HG03045 (cell line): ENCODE data around the gene EHBP1.

Source experiments
- ATAC-seq: cut with Tn5 transposase; IDR thresholded peaks from one replicate; pipeline ENCODE4 v1.9.1; 2021; ENCODE audit warnings: mild to moderate bottlenecking, moderate library complexity; ENCODE audit not compliant: unreplicated experiment

EHBP1 gene

DNA sequence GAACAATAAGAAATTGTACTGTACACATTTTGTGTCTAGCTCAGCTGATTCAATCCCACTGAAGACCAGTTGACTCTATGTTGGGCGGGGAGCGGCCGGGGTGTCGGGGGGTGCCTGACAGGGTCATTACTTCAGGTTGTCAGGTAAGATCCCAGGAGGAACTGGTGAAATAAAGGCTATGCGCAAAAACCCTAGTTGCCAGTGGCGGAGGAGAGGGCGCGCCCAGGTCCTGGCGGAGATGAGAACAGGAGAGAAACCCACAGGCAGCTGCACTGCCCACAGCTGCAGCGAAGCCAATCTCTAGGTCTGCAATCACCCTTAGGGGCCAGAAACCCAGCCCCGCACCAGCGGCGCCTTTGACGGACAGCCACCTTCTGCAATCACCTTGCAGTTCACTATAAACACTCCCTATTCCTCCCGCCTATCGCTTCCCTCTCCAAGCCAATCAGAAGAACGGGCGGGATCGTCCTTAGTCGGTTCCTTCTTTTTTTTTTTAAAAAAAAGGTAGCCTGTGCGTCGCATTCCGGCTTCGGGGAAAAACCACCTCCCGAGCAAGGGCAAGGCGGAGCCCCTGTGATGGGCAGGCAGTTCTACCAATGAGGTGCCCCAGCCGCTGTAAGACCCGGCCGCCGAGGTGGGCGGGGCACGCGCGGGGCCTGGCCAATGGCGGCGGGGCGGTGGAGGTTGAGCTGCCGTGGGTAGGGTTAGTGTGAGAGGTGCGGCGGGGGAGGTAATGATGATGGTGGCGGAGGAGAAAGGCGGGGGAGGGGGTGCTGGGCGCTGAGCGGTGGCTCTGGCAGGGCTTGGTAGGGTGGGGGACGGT is at the start of gene EHBP1:
Gene EHBP1 (plus strand): TSS at position 707 of the 823 bp plus-strand sequence. CDS start 1,479 bp downstream, outside the sequence.
- ATAC-seq, result peak; percentile 97

DNA sequence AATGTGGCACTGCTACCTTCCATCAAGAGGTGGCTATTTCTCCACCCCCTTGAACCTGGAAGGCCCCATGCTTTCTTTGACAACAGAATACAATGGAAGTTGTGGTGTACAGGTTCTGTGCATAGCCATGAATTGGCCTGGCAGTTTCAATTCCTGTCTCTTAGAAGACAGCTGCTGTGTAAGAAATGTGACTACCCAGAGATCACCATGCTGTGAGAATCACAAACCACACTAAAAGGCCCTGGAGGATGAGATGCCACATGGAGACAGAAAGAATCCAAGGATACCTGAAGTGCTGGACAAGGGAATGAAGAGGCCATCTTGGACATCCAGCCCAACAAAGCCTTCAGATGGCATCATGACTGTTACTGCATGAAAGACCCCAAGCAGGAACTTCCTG is 47.7 kb upstream of the EHBP1 start:
- ATAC-seq, result no peak

DNA sequence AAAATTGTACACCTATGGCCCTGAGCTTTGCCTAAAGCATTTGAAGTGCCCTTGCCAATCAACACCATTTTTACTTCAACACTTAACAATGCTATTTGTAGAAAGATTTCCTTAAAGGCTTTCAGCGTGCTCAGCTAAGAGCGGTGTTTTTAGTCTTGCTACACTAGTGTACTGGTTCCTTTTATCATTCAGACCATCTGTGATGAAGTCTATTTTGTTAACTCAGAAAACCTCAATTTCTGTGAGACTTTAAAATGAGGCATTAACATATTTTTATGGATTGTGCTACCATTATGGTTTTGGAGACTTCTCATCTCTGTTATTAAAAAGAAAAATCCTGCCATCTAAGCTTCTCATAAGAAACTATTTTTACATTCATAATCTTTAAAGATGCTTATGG is 46.6 kb upstream of the EHBP1 start:
- ATAC-seq, result no peak

DNA sequence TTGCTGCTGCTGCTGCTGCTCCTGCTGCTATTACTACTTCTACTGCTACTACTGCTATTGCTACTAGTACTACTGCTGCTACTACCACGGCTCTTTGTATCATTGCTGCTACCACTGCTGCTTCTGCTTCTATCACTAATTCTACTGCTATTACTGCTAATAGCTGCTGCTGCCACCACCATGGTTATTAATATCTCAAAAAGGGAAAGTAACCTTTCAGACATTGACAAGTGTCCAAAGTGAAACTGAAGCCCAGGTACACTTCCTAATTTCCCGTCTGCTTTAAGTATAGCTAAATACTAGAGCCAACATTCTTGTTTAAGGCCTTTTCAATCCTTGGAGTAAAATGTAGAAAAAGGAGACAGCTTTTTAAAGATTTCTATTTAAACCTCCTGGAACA is 45.4 kb upstream of the EHBP1 start:
- ATAC-seq, result peak; percentile 80

DNA sequence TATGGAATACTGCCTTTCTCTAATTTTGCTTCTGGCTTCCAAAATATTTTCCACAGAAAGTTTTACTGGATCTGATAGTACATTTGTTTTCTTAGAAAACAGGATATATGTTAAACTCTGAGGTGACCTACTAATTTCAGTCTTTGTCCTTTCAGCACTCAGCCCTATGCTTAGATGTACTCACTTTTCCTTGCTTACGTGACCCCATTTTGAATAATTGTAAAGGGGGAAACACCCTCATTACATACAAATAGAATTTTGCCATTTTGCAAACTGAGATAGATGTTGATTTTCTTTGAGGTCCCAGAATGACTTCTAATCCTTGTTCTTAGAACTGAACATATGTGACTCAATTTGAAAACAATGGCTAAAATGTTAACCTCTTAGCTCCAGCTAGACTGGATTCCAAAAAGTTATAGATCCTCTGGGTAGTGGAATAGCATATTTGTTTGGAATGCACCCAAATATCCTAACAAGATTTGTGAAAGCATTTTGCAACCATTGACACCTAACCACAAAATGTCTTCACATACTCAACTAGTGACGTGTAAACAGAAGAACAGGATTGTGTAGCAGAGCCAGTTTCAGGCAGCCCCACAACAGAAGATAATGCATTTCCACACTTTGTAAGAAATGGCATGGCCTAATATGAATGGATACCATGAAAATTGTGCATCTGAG is 44.8 kb upstream of the EHBP1 start:
- no peak for ATAC-seq

DNA sequence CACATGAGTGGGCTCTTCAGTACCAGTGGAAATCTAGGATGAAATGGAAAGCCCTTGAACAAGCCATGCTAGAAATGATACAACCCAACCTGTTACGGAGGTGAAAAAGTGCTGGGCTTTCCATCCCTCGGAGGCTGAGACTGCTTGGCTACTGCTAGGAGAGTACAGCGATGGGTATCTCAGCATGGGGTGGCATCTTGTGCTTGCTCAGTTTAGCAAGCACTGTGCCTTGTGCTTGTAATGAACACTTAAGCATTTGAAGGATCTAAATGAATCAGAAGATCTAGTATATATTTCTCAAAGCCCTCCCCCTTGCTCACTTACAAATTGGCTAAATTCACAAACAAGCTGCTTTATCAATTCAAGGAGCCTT is 44.3 kb upstream of the EHBP1 start:
- no peak for ATAC-seq

DNA sequence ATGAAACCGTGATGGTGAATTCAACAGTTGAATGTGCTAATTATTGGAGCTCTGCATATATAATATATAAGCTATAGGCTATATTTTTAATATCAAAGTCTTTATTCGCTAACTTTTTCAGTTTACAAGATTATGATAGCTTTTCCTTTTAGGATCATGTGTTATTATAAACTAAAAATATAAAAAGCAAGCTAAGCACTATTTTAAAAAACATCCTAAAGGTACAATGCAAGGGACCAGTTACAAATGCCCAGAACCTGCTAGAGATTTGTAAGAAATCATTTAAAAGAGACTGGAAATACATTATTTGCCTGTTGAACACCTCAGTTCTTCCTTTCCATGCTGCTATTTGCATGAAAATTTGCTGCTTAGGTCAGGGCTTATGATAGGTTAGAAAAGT is 43.4 kb upstream of the EHBP1 start:
- ATAC-seq, result no peak

DNA sequence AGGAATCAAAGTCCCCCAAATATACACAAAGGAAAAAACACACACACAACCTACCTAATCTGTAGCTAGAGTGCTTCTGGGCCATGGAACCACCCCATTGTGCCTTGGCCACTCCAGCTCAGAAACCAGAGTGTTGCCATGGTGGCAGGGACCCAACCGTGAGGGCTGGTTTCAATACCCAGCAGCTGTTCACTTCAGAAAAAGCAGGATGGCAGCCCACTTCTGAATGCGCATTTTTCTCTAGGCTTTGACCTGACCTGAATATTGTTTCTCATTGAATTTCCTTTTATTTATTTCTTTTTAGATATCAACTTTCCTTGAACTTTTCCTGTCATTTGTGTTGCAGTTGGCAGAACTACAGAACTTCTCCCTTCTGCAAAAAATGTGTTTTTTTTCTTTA is 43.0 kb upstream of the EHBP1 start:
- ATAC-seq, result no peak

DNA sequence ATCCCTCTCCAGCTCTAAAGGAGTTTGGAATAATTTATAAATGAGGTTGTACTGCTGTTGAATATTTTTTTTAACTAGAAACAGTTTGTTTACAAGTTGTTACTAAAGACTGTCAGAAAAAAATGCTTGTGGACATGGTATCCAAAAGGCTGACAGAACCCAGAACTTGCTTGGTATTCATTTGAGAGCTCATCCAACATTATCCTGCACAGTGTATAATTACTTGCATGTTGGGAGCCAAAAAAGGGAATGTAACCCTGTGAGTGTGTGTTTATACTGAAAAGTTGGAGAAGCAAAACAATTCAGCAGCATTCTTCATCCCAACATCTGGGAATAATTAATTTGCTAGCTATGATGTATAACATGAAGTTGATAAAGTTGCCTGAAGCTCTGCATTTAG is 42.1 kb upstream of the EHBP1 start:
- ATAC-seq, result no peak

DNA sequence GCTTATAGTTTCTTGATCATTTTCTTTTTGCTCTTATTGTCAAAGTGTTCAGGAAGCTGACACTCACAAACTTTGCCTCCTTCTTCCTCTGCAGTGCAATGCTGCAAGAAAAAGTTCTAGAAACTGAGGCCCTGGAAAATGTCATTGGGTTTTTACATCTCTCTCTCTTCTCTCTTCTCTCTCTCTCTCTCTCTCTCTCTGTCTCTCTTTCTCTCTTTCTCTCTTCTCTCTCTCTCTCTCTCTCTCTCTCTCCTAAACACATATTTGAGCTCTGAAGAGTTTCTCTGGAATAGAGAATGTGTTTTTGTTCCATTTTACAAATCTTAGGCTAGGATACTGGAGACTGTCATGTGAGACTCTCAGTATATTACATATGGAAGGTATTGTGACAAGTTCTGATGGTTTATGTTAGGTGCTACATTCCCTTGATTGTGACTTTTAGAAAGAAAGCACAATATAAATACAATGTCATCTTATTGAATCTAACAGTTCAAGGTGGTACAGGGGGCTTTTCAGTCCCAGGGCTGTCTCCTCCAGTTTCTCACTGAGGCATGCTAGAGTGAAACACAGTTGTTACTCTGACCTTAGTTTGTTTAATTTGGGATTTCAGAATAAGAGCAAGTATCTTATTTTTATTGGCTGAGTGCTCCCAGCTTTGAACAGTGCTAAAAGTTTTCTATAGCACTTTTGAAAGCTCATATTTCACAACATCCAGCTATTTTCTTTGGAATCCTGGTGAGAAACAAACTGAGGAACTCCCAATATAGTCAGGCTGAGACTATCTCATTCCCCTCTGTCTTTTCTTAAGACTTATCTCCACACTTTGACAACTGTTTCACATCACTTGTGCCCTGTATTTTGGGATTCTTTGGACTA is 41.4 kb upstream of the EHBP1 start:
- no peak for ATAC-seq

DNA sequence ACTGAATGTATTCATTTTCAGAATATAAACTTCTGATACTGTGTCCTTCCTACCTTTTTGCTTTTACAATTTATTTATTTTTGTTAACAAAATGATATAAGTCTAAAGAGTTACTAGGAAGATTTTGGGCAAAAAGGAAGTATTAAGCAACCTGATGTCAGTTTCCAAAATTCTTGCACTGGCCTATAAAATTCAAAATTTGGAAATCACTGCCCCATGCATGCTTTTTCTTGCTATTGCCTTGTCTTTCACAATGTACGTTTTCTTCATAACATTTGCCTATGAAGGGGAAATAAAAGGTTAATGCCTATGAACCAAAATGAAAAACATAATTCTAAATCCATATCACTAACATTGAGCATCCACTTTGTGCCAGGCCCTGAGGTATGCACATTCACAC is 40.1 kb upstream of the EHBP1 start:
- ATAC-seq, result no peak

DNA sequence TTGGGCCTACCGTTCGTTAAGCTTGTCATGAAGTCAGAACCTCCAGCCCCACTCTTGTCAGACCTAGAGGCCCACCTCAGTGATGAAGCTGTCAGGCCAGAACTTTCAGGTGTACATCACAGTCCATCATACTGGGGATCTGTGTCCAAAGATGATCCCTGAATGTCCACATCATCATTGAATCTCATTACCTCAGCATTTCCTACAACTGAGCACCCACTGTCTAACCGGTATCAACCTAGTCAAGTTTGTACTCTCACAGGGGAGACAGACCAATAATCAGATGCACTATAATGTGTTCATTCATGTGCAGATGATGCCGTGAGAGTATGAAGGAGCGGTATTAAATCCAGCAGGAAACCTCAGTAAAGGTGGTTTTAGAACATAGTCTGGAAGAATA is 36.3 kb upstream of the EHBP1 start:
- no peak for ATAC-seq

DNA sequence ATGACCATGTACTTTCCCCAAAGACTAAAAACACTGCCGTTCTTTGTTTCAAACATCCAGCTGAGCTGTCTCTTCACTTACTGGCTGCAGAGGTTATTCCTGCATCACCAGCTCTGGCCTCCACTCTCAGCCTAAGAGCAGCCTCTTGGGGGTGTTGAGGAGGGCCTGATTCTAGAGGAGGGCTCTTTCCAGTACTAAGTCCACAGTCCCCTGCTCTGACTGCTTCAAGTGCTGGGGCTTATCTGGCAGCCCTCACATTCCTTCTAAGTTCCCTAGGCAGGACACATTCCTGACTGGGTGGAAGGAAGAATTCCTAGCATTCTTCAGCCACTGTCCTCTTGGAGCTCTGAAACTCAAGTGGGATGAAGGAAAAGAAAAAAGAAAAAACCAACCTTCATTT is 32.9 kb upstream of the EHBP1 start:
- no peak for ATAC-seq

DNA sequence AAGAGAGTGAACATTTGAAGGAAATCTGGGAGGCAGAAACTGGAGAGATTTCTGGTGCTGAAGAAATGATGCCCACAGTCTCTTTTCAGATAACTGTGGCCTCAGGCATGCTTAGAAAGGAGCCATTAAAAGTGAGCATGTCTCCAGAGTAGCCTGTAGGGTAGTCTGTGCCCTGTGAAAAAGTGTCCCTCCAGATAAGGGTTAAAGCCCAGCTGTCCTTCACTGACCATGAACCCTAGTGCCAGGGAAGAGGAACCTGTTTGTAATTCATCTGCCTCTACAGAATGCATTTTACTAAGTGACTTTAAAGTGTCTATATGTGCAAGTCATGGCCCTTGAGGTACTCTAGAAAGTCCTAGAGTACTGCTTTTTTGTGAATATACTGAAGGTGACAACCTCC is 30.5 kb upstream of the EHBP1 start:
- ATAC-seq, result no peak

DNA sequence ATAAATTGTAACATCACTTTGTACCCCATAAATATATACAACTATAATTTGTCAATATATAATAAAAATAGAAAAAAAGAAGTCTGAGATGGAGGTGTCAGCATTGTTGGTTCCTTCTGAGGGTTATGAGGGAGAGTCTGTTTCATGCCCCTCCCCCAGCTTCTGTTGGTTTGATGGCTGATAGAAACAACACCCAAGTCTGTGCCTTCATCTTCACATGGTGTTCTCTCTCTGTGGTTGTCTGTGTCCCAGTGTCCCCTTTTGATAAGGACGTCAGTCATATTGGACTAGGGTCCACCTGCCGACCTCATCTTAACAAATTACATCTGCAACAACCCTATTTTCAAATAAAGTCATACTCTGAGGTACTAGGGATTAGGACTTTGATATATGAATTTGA is 20.3 kb upstream of the EHBP1 start:
- no peak for ATAC-seq

DNA sequence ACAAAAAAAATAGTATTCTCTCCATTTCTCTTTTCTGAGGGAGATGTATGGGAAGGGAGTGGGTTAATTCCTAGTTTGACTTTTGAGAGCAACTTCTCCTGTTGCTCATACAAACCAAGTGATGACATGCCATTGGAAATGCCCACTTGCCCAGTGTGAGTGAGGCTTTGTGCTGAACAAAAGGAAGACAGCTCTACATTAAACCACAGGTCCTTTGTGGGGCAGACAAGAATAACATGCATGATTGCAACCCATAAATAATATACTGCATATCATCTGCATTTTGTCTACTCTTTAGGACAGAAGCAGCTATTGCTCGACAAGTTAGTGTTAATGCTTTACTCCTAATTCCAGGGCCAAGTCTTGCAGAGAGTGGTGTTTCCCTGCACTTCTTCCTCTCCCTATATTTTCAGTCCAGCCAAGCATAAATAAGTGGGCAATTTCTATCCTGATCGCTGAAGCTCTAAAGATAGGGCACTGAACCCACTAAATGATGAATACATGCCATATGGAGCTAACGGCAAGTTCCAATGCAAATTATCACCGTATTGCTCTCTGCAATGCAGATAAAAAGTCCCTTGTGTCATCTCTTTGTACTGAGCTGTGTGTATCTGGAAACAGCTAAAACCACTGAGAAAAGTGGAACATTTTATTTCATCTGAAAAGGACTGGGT is 19.4 kb upstream of the EHBP1 start:
- no peak for ATAC-seq

DNA sequence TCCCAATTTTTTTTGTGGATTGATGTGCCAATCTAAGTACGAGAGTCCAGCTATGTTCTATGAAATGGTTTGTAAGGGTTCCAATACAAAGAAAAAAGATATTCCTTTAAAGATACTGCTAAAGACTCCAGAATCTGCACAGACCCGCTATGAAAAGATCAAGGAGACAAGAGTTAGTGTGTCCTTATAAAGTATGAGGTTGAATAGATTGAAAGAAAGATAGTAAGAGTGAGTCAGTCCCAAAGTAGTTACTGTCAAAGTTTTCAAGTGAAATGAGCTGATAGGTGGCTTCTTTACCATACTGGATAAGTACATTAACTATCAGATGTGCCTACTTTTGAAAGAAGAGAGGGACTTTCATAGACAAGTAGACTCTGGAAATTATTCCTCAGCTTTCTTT is 17.9 kb upstream of the EHBP1 start:
- no peak for ATAC-seq

DNA sequence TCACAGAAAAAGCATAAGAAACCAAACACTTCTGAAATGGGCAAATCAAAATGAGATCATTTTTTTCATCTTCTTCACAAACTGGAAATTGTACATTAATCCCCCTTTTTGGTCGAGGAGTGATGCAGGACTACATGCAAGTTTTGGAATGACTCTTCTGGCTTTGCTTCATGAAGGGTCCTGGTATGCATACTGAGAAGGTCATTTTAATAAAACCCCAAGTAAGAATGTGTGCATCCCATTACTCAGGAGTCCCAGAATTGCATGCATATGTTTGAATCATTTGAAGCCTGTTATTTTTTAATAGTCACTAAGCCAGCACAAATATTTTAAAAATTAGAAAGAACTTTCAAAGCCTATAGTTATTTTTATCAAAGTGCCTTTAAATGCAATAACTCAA is 16.7 kb upstream of the EHBP1 start:
- ATAC-seq, result no peak

DNA sequence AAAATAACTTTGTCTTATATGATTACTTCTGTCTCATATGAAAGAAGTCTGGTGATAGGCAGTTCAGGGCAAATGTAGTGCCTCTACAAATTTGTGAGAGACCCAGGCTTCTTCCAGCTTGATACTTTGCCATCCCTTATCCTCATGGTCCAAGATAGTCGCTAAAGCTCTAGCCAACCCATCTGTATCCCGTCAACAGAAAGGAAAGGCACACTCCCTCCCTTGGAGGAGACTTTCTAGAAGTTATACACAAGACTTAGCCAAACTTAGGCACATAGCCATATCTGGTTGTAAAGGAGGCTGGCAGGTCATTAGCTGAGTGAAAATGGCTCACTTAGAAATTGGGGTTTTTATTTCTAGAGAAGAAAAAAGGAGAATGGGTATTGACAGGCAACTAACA is 14.3 kb upstream of the EHBP1 start:
- no peak for ATAC-seq

DNA sequence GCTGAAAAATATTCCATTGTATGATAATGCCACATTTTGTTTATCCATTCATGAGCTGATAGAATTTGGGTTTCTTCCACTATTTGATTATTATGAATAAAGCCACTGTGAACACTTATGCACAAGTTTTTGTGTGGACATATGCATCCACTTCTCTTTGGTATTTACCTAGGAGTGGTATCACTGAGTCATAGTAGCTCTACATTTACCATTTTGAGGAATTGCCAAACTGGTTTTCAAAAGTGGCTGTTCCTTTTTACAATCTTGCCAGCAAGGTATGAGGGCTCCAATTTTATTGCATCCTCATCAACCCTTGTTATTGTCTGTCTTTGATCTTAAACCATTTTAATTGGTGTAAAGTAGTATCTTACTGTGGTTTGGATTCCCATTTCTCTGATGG is 13.3 kb upstream of the EHBP1 start:
- ATAC-seq, result no peak

DNA sequence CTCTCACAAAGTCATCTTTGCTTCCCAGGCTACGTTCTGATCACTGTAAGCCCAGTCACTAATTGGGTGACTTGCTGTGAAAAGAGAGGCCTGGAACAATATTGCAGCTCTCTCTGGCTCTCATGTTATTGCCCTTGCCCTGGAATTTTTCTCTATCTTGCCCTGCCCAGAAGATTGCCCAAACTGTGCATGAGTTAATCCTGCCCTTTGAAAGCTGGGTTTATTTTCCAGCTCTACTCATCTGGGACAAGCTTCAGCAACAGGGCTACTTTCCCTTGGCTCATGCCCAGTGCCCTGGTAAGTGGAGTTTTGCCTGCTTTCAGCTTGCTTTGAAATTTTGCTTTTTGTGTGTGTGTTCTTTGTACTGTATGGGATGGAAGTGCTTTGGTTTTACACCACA is 6.9 kb upstream of the EHBP1 start:
- no peak for ATAC-seq
